ENCODE results near the gene SLC27A1. TPM values are rescaled to one million over a fixed set of nuclear protein-coding genes. Genes with fewer than 3 reads are reported as not detected.
A peak's percentile ranks its signal among the peaks of the same experiment; 100 is the strongest.

Gene SLC27A1
- total RNA-seq, 1 donor from 2014 or later = 4.3 TPM

DNA sequence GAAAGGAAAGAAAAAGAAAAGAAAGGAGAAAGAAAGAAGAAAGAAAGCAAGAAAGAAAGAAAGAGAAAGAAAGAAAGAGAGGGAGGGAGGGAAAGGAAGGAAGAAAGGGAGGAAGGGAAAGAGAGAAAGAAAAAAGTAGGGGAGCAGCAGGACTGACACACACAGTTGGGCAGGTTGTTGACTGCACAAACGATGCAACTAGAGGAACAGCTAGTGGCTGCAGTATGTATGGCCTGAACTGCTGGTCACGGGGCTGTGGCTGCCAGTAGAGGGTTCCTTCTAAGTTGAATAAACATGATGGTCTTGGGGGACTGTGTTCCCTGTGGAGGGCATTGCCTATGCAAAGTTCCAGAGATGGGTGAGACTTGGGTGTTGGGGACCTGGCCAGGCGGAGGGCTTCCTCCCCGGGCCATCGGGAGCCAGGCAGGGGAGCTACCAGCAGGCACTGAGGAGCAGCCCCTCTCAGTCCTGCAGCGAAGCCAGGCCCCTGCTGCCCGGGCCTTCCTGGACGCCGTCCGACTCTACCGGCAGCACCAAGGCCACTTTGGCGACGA is 68.4 kb downstream of the SLC27A1 start:
- ChIA-PET POLR2A (interaction anchor here (0.7 to 12.5 kb wide), 11 partner anchors 10 to 321 kb away, joined by 3 to 305 read pairs (median 8); partner anchors contain the start of genes PGLS and RPL18A), CTCF (interaction anchor here (1.1 to 2.7 kb wide), 4 partner anchors 9 to 42 kb away, joined by 4 to 11 read pairs (median 6); a partner anchor contains a TSS)
- no peak for TF ChIP-seq CTCF (IDR thresholded peaks at IDR 0.05)
- Mint-ChIP-seq H3K4me1 (peaks cover 51% of the 10 kb centered on the region), H3K36me3 (ENCODE audit: low read depth) (peaks cover 84% of the 10 kb centered on the region), H3K27ac (peak overlapping the region; percentile 62), H3K9me3 (no peaks in the 10 kb centered on the region), H3K4me3 (peak overlapping the region; percentile 80), H3K27me3 (no peaks in the 10 kb centered on the region)
- intact Hi-C loops (cut with micrococcal nuclease) = loop anchor here (1.0 kb wide), 5 partner anchors 11 to 42 kb away; partner anchors contain the start of gene COLGALT1
- DNase-seq = peak; percentile 48
- ATAC-seq (ENCODE audit: low read depth) = peak; percentile 22

DNA sequence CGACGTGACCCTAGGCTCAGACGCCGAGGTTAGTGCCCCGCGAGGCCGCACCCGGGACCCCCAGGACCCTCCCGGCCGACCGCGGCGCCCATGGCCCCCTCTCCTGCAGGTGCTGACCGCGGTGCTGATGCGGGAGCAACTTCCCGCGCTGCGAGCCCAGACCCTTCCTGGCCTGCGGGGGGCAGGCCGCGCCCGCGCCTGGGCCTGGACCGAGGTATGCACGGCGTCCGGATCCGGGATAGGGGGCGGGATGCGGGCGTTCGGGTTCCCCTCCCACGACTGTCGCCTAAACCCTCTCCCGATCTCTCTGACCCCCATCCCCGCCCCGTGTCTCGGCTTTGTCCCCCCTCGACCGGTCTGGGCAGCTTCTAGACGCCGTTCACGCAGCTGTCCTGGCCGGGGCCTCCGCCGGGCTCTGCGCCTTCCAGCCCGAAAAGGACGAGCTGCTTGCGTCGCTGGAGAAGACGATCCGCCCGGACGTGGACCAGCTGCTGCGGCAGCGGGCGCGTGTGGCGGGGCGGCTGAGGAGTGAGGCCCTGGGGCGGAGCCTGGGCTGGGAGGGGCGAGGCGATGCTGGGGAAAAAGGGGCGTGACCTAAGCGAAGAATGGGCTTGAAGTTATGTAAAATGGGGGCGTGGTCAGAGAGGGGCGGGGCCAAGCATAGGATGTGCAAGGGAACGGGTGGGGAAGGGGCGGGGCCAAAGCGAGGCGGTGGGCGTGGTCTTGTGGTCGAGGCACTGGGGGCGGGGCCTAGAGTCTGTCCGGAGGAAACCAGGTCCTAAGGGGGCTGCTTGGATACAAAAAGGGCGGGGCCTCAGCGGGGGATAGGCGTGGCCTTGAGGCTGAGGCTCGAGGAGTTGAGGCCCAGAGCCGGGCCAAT is 69.2 kb downstream of the SLC27A1 start:
- ATAC-seq (ENCODE audit: low read depth) (peak; percentile 86), DNase-seq (peak; percentile 96)
- H3K36me3 Mint-ChIP-seq (ENCODE audit: low read depth) = peaks cover 86% of the 10 kb centered on the region
- H3K4me3 Mint-ChIP-seq = peak overlapping the region; percentile 84
- ChIA-PET POLR2A (interaction anchor here (0.5 to 12.5 kb wide), 12 partner anchors 9 to 753 kb away, joined by 3 to 305 read pairs (median 7); partner anchors contain the start of genes PGLS and RPL18A), CTCF (interaction anchor here (0.6 to 2.7 kb wide), 4 partner anchors 10 to 43 kb away, joined by 3 to 11 read pairs (median 6); a partner anchor contains a TSS)
- TF ChIP-seq CTCF (IDR thresholded peaks at IDR 0.05) = no peak
- peaks cover 56% of the 10 kb centered on the region for H3K4me1 Mint-ChIP-seq
- peak overlapping the region; percentile 90 for H3K27ac Mint-ChIP-seq
- no peaks in the 10 kb centered on the region for H3K9me3 Mint-ChIP-seq
- intact Hi-C loops (cut with micrococcal nuclease) = loop anchor here (1.0 kb wide), 5 partner anchors 12 to 43 kb away; partner anchors contain the start of gene COLGALT1
- no peaks in the 10 kb centered on the region for H3K27me3 Mint-ChIP-seq

- intact Hi-C loops (cut with micrococcal nuclease) = no loop called here
- CTCF ChIA-PET = interaction anchor here (0.6 to 2.7 kb wide), 3 partner anchors 10 to 44 kb away, joined by 3 to 11 read pairs (median 5); no protein-coding TSS in a partner anchor
- peaks cover 84% of the 10 kb centered on the region for H3K36me3 Mint-ChIP-seq (ENCODE audit: low read depth)
- peaks cover 59% of the 10 kb centered on the region for H3K4me1 Mint-ChIP-seq
- H3K27me3 Mint-ChIP-seq = no peaks in the 10 kb centered on the region
- H3K9me3 Mint-ChIP-seq = no peaks in the 10 kb centered on the region
- DNase-seq = no peak
- peak overlapping the region; percentile 77 for H3K27ac Mint-ChIP-seq
- no peak for TF ChIP-seq CTCF (IDR thresholded peaks at IDR 0.05)
- POLR2A ChIA-PET = interaction anchor here (0.5 to 12.5 kb wide), 6 partner anchors 10 to 753 kb away, joined by 3 to 305 read pairs (median 18); partner anchors contain the start of gene PGLS
- no peak for ATAC-seq (ENCODE audit: low read depth)
- H3K4me3 Mint-ChIP-seq = no peak overlapping the region
Observed at GRCh38 chr19:17540174-17540573, 69.8 kb downstream of the SLC27A1 start.

GRCh38 chr19:17541184-17541759 is 70.9 kb downstream of the SLC27A1 start:
- Mint-ChIP-seq H3K27ac (peak overlapping the region; percentile 77), H3K9me3 (no peaks in the 10 kb centered on the region), H3K4me3 (no peak overlapping the region), H3K27me3 (no peaks in the 10 kb centered on the region), H3K4me1 (peaks cover 63% of the 10 kb centered on the region), H3K36me3 (ENCODE audit: low read depth) (peaks cover 86% of the 10 kb centered on the region)
- ATAC-seq (ENCODE audit: low read depth) = no peak
- no peak for TF ChIP-seq CTCF (IDR thresholded peaks at IDR 0.05)
- intact Hi-C loops (cut with micrococcal nuclease) = no loop called here
- no peak for DNase-seq
- ChIA-PET POLR2A (interaction anchor here (0.7 to 12.5 kb wide), 6 partner anchors 13 to 45 kb away, joined by 3 to 305 read pairs (median 20); partner anchors contain the start of gene PGLS), CTCF (no interaction called here)

All from activated B cell treated with CpG ODN at 0.5 μM for 24 hours (primary cell).